K562 (cell line): ENCODE results near the gene TFDP1. TPM values are rescaled to one million over a fixed set of nuclear protein-coding genes. Genes with fewer than 3 reads are reported as not detected.

Source experiments
- ATAC-seq: fragments of 200-7000 bp; cut with Tn5 transposase; 3 replicates; pipeline ENCODE4 v1.9.1; 2020; ENCODE audit warnings: moderate library complexity
- BruUV-seq: library from RNA; stranded (reverse); fragments of 400-500 nt; replicated peaks from 2 replicates; lab custom pipeline; 2021; lab: Mats Ljungman, UMichigan
- CTCF ChIA-PET: fragments of 300-600 bp; formaldehyde crosslinking; extraction: SDS; loops from one replicate; lab custom pipeline; 2021; ENCODE audit warnings: low intra/inter-chr PET ratio; lab: Yijun Ruan, JAX
- POLR2A ChIA-PET: fragments of 300-600, 350-650 bp; sonication (Branson Sonifier 250); formaldehyde crosslinking; extraction: SDS; loops from one replicate; lab custom pipeline; 2021; ENCODE audit warnings: antibody characterized with exemption, inconsistent platforms; lab: Yijun Ruan, JAX
- DNase-seq, 4 experiments: peaks; one replicate each; pipeline versions ENCODE4 v3.0.0 to v3.0.0-alpha.2; 2011 to 2018; ENCODE audit warnings: low spot score in 3 of 4, mixed read lengths in 3 of 4; ENCODE audit errors: extremely low read depth in 1 of 4
- FAIRE-seq: peaks from 2 replicates; lab custom pipeline; 2011; peaks lifted over from hg19 to GRCh38; lab: Jason Lieb, UNC
- H2AFZ ChIP-seq: 2 replicates; pipeline ENCODE4 v1.6.0; 2011; ENCODE audit warnings: low read depth, low read length, control low read depth, inconsistent platforms
- H3K27ac ChIP-seq: fragments of 200-600 bp; 3 replicates; pipeline ENCODE4 v1.8.0; 2011; ENCODE audit warnings: low read depth, mild to moderate bottlenecking, control low read depth, inconsistent platforms, low read length, moderate library complexity, mixed read lengths; ENCODE audit errors: extremely low read depth
- H3K27me3 ChIP-seq, 2 experiments: fragments of 300-600 bp in 1 of 2; 2 replicates in 1 of 2; 3 replicates in 1 of 2; pipeline versions ENCODE4 v1.6.0 to v1.8.0; 2011; ENCODE audit warnings: inconsistent platforms in 2 of 2, low read length in 2 of 2, mild to moderate bottlenecking in 1 of 2, mixed read lengths in 1 of 2, moderate library complexity in 1 of 2; ENCODE audit not compliant: control insufficient read depth in 2 of 2, insufficient read depth in 2 of 2
- H3K36me3 ChIP-seq: fragments of 300-600 bp; 3 replicates; pipeline ENCODE4 v1.8.0; 2011; ENCODE audit warnings: mild to moderate bottlenecking, low read length, inconsistent platforms; ENCODE audit not compliant: control insufficient read depth, insufficient read depth
- H3K4me1 ChIP-seq, 2 experiments: fragments of 200-600 bp in 1 of 2; replicated peaks in 1 of 2; 2 replicates in 1 of 2; 3 replicates in 1 of 2; pipeline versions ENCODE4 v1.5.1 to v1.8.0; 2011; ENCODE audit warnings: inconsistent platforms in 2 of 2, low read length in 2 of 2, mild to moderate bottlenecking in 1 of 2, mixed read lengths in 1 of 2, moderate library complexity in 1 of 2; ENCODE audit not compliant: control insufficient read depth in 2 of 2, insufficient read depth in 2 of 2
- H3K4me2 ChIP-seq: 2 replicates; pipeline ENCODE4 v1.6.1; 2011; ENCODE audit warnings: low read length, control low read depth, inconsistent platforms, mixed read lengths; ENCODE audit not compliant: insufficient read depth
- H3K4me3 ChIP-seq: fragments of 200-600 bp; sonication (generic), shearing (Covaris generic); 2 replicates; pipeline ENCODE4 v1.5.1; 2016; ENCODE audit warnings: control low read depth, inconsistent platforms
- H3K79me2 ChIP-seq: fragments of 200-600 bp; 3 replicates; pipeline ENCODE4 v1.8.0; 2011; ENCODE audit warnings: low read length, inconsistent platforms; ENCODE audit not compliant: control insufficient read depth, insufficient read depth
- H3K9ac ChIP-seq, 2 experiments: 2 replicates each; pipeline versions ENCODE4 v1.6.0 to v1.6.1; 2011; ENCODE audit warnings: low read depth in 2 of 2, low read length in 2 of 2, control low read depth in 1 of 2, inconsistent platforms in 1 of 2, mild to moderate bottlenecking in 1 of 2, mixed read lengths in 1 of 2; ENCODE audit not compliant: insufficient read depth in 1 of 2
- H3K9me1 ChIP-seq: one replicate; pipeline ENCODE4 v1.6.0; 2011; ENCODE audit warnings: inconsistent platforms, mild to moderate bottlenecking, low read length, moderate library complexity; ENCODE audit not compliant: control insufficient read depth, insufficient read depth
- H3K9me3 ChIP-seq: replicated peaks from 2 replicates; pipeline ENCODE4 v1.5.1; 2011; ENCODE audit warnings: low read depth, low read length, inconsistent platforms; ENCODE audit not compliant: control insufficient read depth, insufficient read depth
- H4K20me1 ChIP-seq: replicated peaks from 2 replicates; pipeline ENCODE4 v1.6.1; 2011; ENCODE audit warnings: low read length, inconsistent platforms, mixed read lengths; ENCODE audit not compliant: control insufficient read depth, insufficient read depth
- MCM7 ChIP-seq, 2 experiments: fragments of 450-650 bp; IDR thresholded peaks; 2 replicates each; pipeline ENCODE4 v1.6.1; 2016 to 2018
- NUFIP1 ChIP-seq: fragments of 450-650 bp; IDR thresholded peaks from 2 replicates; pipeline ENCODE4 v1.6.1; 2018; ENCODE audit not compliant: partially characterized antibody
- PHF8 ChIP-seq: fragments of 200-600 bp; sonication (generic); IDR thresholded peaks from 2 replicates; pipeline ENCODE4 v1.6.1; 2012; ENCODE audit warnings: mixed run types, mild to moderate bottlenecking, inconsistent platforms, low read length, moderate library complexity, borderline replicate concordance
- PRMT5 ChIP-seq: sonication (generic); formaldehyde crosslinking; IDR thresholded peaks from 2 replicates; pipeline ENCODE4 v1.5.0; 2020; ENCODE audit warnings: missing genetic modification reagents
- PTBP1 ChIP-seq: fragments of 200-400 bp; formaldehyde crosslinking; IDR thresholded peaks from 2 replicates; pipeline ENCODE4 v1.6.1; 2017; ENCODE audit warnings: low read depth, low read length
- RREB1 ChIP-seq: fragments of 250-450 bp; sonication (Bioruptor Pico); IDR thresholded peaks from 2 replicates; pipeline ENCODE4 v1.4.0; 2020
- TCF15 ChIP-seq: fragments of 250-450 bp; sonication (Bioruptor Pico); IDR thresholded peaks from 2 replicates; pipeline ENCODE4 v1.8.0; 2022; ENCODE audit warnings: moderate library complexity, mild to moderate bottlenecking, inconsistent platforms
- ZNF165 ChIP-seq: fragments of 250-450 bp; sonication (Bioruptor Pico); IDR thresholded peaks from 2 replicates; pipeline ENCODE4 v1.4.0; 2020; ENCODE audit warnings: borderline replicate concordance
- ZNF280B ChIP-seq: fragments of 250-450 bp; sonication (Bioruptor Pico); IDR thresholded peaks from 2 replicates; pipeline ENCODE4 v1.5.1; 2021; ENCODE audit warnings: mild to moderate bottlenecking
- ZNF444 ChIP-seq: fragments of 250-450 bp; sonication (Bioruptor Pico); IDR thresholded peaks from 2 replicates; pipeline ENCODE4 v1.4.0; 2020; ENCODE audit warnings: mild to moderate bottlenecking, moderate library complexity
- ZNF583 ChIP-seq: fragments of 250-450 bp; sonication (Bioruptor Pico); IDR thresholded peaks from 2 replicates; pipeline ENCODE4 v1.4.0; 2020
- WGBS: fragments of 100-300 bp; shearing (Covaris generic); methylation state at CpG from one replicate; pipeline ENCODE4 v1.1.6; 2016; ENCODE audit warnings: low coverage, mixed read lengths; ENCODE audit not compliant: insufficient coverage; ENCODE audit errors: missing lambda C conversion rate; 5-methylcytosine and 5-hydroxymethylcytosine counted together
- in situ Hi-C: fragments of 300-500 bp; cut with MboI; formaldehyde crosslinking; loops from 4 replicates; pipeline ENCODE4 v1.15.0; 2018; ENCODE audit warnings: inconsistent platforms, mixed read lengths
- intact Hi-C: fragments of 100-400 bp; cut with micrococcal nuclease; formaldehyde crosslinking; loops from 2 replicates; pipeline ENCODE4 v1.14.2; 2022
- polyA plus RNA-seq, 8 experiments: library from polyadenylated mRNA; depleted of rRNA in 4 of 8; stranded (reverse) in 5 of 8; unstranded in 3 of 8; fragments of >200 nt; fragmentation: Nextera tagmentation in 2 of 8; fragmentation: Illumina TruSeq in 1 of 8; extraction: Ambion mirVana in 2 of 8; extraction: Trizol in 1 of 8; gene quantifications; 2 replicates each; pipeline versions ENCODE4 v1.2.1 to v1.2.3, GENCODE V29; 2011 to 2014; ENCODE audit warnings: inconsistent platforms in 1 of 8, missing spikeins in 1 of 8
- total RNA-seq, 7 experiments: library from RNA; depleted of rRNA in 6 of 7; stranded (reverse); fragments of >200 nt in 6 of 7; fragmentation: Illumina TruSeq in 2 of 7; extraction: Trizol in 2 of 7; gene quantifications; 2 replicates each; pipeline versions ENCODE4 v1.2.1 to v1.2.3, GENCODE V29; 2011 to 2021; ENCODE audit warnings: low replicate concordance in 1 of 7
- TF ChIP-seq, protein P1 (sequence below): fragments of 450-650 bp; formaldehyde crosslinking; IDR thresholded peaks from 2 replicates; pipeline ENCODE4 v1.4.0; 2020; ENCODE audit warnings: mild to moderate bottlenecking, moderate library complexity
- TF ChIP-seq, protein P2 (sequence below): fragments of 250-450 bp; sonication (Bioruptor Pico); IDR thresholded peaks from 2 replicates; pipeline ENCODE4 v1.8.0; 2022; ENCODE audit warnings: moderate library complexity, mild to moderate bottlenecking, inconsistent platforms

TFDP1 gene
- total and polyA plus RNA-seq, 9 of the 15 experiments (the other 6 are each of a cell fraction or from before 2014, with no cell fraction given): 33.8 to 145 (median 69.1) TPM

DNA sequence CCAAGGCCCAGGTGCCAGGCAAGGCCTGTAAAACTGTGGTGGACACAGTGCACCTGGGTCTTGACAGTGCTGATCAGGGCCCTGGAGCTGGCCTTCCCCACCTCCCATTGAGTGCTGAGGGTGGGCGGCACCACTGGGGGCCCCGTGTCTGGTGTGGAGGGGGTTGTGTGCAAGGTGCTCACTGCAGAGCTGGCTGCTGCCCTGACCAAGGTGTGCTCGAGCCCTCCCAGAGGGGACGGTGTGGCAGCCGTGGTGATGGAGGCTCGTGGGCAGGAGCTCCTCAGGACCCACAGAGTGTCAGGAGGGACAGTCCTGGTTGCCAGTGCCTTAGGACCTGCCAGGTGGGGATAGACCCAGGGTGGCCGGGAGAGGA is 50.5 kb downstream of the TFDP1 start:
- Histone ChIP-seq H3K9me1 (no peaks in the 10 kb centered on the region), H3K79me2 (peaks cover 5% of the 10 kb centered on the region; the same call in 2 of the 3 replicates), H3K4me2 (no peak overlapping the region), H2AFZ (no peak overlapping the region), H3K9ac (no peak overlapping the region), H3K36me3 (peaks cover 96% of the 10 kb centered on the region), H4K20me1 (no peaks in the 10 kb centered on the region), H3K27ac (no peak overlapping the region), H3K4me1 (no peaks in the 10 kb centered on the region), H3K27me3 (no peaks in the 10 kb centered on the region), H3K4me3 (no peak overlapping the region), H3K9me3 (no peaks in the 10 kb centered on the region; the same call in 1 of the 2 replicates)
- POLR2A ChIA-PET: no interaction called here
- WGBS: 100% methylated on average over 1 of the region's 7 CpGs
- ATAC-seq: no peak
- intact Hi-C loops: no loop called here
- no peak for FAIRE-seq
- BruUV-seq: no TSS peak
- in situ Hi-C loops: no loop called here
- DNase-seq: no peak
- CTCF ChIA-PET: no interaction called here
- TF ChIP-seq, protein P1, sequence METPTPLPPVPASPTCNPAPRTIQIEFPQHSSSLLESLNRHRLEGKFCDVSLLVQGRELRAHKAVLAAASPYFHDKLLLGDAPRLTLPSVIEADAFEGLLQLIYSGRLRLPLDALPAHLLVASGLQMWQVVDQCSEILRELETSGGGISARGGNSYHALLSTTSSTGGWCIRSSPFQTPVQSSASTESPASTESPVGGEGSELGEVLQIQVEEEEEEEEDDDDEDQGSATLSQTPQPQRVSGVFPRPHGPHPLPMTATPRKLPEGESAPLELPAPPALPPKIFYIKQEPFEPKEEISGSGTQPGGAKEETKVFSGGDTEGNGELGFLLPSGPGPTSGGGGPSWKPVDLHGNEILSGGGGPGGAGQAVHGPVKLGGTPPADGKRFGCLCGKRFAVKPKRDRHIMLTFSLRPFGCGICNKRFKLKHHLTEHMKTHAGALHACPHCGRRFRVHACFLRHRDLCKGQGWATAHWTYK: no peak
- TF ChIP-seq PRMT5 (CRISPR knock-in tag) (no peak), ZNF444 (CRISPR knock-in tag) (no peak), MCM7 (IDR thresholded peaks at IDR 0.05) (no peak), PHF8 (no peak), PTBP1 (no peak), ZNF165 (no peak), ZNF280B (CRISPR knock-in tag) (no peak), TCF15 (CRISPR knock-in tag) (no peak), RREB1 (no peak), NUFIP1 (no peak), ZNF583 (no peak)
- TF ChIP-seq, protein P2, sequence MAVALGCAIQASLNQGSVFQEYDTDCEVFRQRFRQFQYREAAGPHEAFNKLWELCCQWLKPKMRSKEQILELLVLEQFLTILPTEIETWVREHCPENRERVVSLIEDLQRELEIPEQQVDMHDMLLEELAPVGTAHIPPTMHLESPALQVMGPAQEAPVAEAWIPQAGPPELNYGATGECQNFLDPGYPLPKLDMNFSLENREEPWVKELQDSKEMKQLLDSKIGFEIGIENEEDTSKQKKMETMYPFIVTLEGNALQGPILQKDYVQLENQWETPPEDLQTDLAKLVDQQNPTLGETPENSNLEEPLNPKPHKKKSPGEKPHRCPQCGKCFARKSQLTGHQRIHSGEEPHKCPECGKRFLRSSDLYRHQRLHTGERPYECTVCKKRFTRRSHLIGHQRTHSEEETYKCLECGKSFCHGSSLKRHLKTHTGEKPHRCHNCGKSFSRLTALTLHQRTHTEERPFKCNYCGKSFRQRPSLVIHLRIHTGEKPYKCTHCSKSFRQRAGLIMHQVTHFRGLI (CRISPR knock-in tag): no peak
